ENCODE data around the gene MYRIP.

DNA sequence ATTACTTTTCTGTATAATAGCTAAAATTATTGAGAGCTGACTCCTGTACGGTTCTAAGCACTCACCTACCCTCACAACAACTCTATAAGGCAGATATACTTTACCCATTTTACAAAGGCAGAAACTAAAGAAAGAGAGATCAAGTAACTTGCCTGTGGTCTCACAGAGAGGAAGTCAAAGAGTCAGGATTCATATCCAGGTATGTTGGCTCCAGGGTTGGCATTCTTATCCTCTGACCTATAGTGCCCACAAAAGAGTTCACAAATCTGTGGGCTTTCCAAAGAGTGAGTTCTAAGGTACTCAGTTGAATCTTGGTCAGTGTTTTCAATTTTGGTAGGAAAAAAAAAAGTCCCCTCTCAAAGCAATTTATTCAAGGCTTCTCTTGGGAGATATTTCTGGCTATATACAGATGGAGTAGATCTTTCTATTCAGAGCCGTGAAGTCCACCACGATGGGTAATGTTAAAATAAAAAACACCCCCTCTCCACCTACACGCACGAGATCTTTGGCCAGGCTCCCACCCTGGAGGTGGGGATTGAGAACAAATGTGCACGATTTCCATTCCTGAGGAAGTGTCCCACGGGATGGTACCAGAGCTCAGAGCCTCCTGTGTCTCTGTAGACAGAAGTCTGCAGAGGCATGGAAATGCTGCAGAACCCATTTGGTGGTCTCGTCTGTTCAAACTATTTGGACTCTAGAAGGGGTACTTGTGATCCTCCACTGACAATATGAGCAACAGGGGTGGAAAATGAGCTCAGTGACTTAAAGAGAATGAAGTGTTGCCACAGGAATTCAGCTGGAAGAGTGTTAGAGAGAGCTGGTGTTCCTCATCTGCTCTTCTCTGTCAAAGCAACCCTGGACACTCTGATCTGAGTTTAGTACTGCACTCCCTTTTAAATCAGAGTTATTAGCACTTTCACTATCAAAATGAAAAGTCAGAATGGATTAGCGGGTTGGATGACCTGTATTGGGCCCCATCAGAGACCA is 288.0 kb downstream of the MYRIP start:
- TF ChIP-seq POLR2AphosphoS5 (IDR thresholded peaks at IDR 0.05; ENCODE audit: low read depth, low read length) (no peak), POLR2A (IDR thresholded peaks at IDR 0.05; ENCODE audit: low read depth, low read length) (no peak)

Measured in GM12892 (cell line).